HCT116 (cell line): ENCODE results near the gene MAST4.

Experiments used
- CTCF ChIP-seq, 3 experiments: fragments of 200-600 bp in 1 of 3; sonication (generic) in 1 of 3; IDR thresholded peaks in 2 of 3; conservative IDR thresholded peaks in 1 of 3; 2 replicates each; pipeline ENCODE4 v1.5.1; 2012 to 2017; ENCODE audit warnings: low read depth in 2 of 3, low read length in 2 of 3, antibody characterized with exemption in 1 of 3, borderline replicate concordance in 1 of 3, control low read depth in 1 of 3, mild to moderate bottlenecking in 1 of 3, mixed read lengths in 1 of 3, mixed run types in 1 of 3, moderate library complexity in 1 of 3; ENCODE audit not compliant: insufficient read depth in 1 of 3
- EZH2 ChIP-seq: fragments of 200-600 bp; sonication (generic); IDR thresholded peaks from 2 replicates; pipeline ENCODE4 v1.6.1; 2017; ENCODE audit warnings: antibody characterized with exemption, mixed run types
- POLR2AphosphoS5 ChIP-seq: IDR thresholded peaks from 2 replicates; pipeline ENCODE4 v1.6.1; 2011; ENCODE audit warnings: mild to moderate bottlenecking, low read depth, low read length, moderate library complexity
- RAD21 ChIP-seq: IDR thresholded peaks from 2 replicates; pipeline ENCODE4 v1.6.1; 2012; ENCODE audit warnings: low read depth, mild to moderate bottlenecking
- TCF7L2 ChIP-seq: IDR thresholded peaks from 2 replicates; pipeline ENCODE4 v1.7.0; 2011; ENCODE audit warnings: borderline replicate concordance, inconsistent platforms; ENCODE audit not compliant: insufficient read depth, insufficient read length; ENCODE audit errors: extremely low read depth

GRCh38 chr5:66864240-66864884, 268.2 kb downstream of the MAST4 start:
- TF ChIP-seq POLR2AphosphoS5 (no peak), CTCF (IDR thresholded peaks at IDR 0.05 in 2 of 3, conservative IDR thresholded peaks at IDR 0.05 in 1 of 3; ENCODE audit: borderline replicate concordance in 1 of 3, insufficient read depth in 1 of 3, low read depth in 2 of 3, low read length in 2 of 3) (peak; percentile 32 to 62 (median 42); a peak in 5 of 6 replicates), EZH2 (no peak), TCF7L2 (no peak), RAD21 (peak; percentile 53)
